IMR-90 (cell line): ENCODE measurements around the gene HNRNPC. TPM values are rescaled to one million over a fixed set of nuclear protein-coding genes. Genes with fewer than 3 reads are reported as not detected.

Experiments
- ATAC-seq: fragments of 200-7000 bp; cut with Tn5 transposase; 2 replicates; pipeline ENCODE4 v1.9.1; 2020; ENCODE audit warnings: low read depth, mild to moderate bottlenecking, moderate library complexity
- BruUV-seq: library from RNA; stranded (reverse); fragments of 400-500 nt; replicated peaks from 2 replicates; lab custom pipeline; 2021; lab: Mats Ljungman, UMichigan
- CTCF ChIA-PET: fragments of 300-600 bp; formaldehyde crosslinking; extraction: SDS; loops from one replicate; lab custom pipeline; 2021; ENCODE audit warnings: antibody characterized with exemption; lab: Yijun Ruan, JAX
- POLR2A ChIA-PET: fragments of 300-600 bp; sonication (Branson Sonifier 250); formaldehyde crosslinking; loops from one replicate; lab custom pipeline; 2022; ENCODE audit warnings: antibody characterized with exemption; ENCODE audit not compliant: unreplicated experiment; lab: Charles Lee
- DNase-seq: peaks from one replicate; pipeline ENCODE4 v3.0.0; 2013
- H2AFZ ChIP-seq: replicated peaks from 2 replicates; pipeline ENCODE3; 2013; ENCODE audit warnings: low read length, mild to moderate bottlenecking; ENCODE audit not compliant: poor library complexity
- H2AK5ac ChIP-seq: 2 replicates; pipeline ENCODE4 v1.6.1; 2013; ENCODE audit warnings: low read depth, low read length, inconsistent platforms
- H2AK9ac ChIP-seq: replicated peaks from 2 replicates; pipeline ENCODE3; 2013; ENCODE audit warnings: mild to moderate bottlenecking, low read depth, low read length, moderate library complexity; ENCODE audit not compliant: poor library complexity
- H2BK120ac ChIP-seq: 2 replicates; pipeline ENCODE4 v1.6.1; 2013; ENCODE audit warnings: low read depth, low read length, inconsistent platforms
- H2BK15ac ChIP-seq: 3 replicates; pipeline ENCODE4 v1.6.1; 2013; ENCODE audit warnings: low read depth, low read length, inconsistent platforms
- H2BK20ac ChIP-seq: 2 replicates; pipeline ENCODE4 v1.6.1; 2013; ENCODE audit warnings: low read depth, mild to moderate bottlenecking, inconsistent platforms, low read length, moderate library complexity
- H2BK5ac ChIP-seq: 2 replicates; pipeline ENCODE4 v1.6.1; 2013; ENCODE audit warnings: mild to moderate bottlenecking, low read depth, low read length, inconsistent platforms; ENCODE audit not compliant: poor library complexity, severe bottlenecking
- H3K14ac ChIP-seq: replicated peaks from 2 replicates; pipeline ENCODE4 v1.6.1; 2013; ENCODE audit warnings: low read depth, low read length, inconsistent platforms
- H3K18ac ChIP-seq: 2 replicates; pipeline ENCODE4 v1.6.1; 2013; ENCODE audit warnings: low read depth, low read length, control low read depth
- H3K23ac ChIP-seq: 2 replicates; pipeline ENCODE4 v1.6.1; 2013; ENCODE audit warnings: low read depth, low read length, inconsistent platforms
- H3K27ac ChIP-seq: 2 replicates; pipeline ENCODE4 v1.5.1; 2013; ENCODE audit warnings: mild to moderate bottlenecking, control low read depth, low read length; ENCODE audit not compliant: insufficient read depth
- H3K27me3 ChIP-seq: 2 replicates; pipeline ENCODE4 v1.6.1; 2013; ENCODE audit warnings: low read length; ENCODE audit not compliant: control insufficient read depth, insufficient read depth
- H3K36me3 ChIP-seq: 2 replicates; pipeline ENCODE4 v1.6.1; 2013; ENCODE audit warnings: low read length, mixed read lengths; ENCODE audit not compliant: control insufficient read depth, insufficient read depth
- H3K4ac ChIP-seq: 2 replicates; pipeline ENCODE4 v1.6.1; 2013; ENCODE audit warnings: low read depth, low read length, inconsistent platforms
- H3K4me1 ChIP-seq: 2 replicates; pipeline ENCODE4 v1.6.1; 2013; ENCODE audit warnings: low read length, mixed read lengths; ENCODE audit not compliant: control insufficient read depth, insufficient read depth
- H3K4me2 ChIP-seq: 2 replicates; pipeline ENCODE4 v1.6.1; 2013; ENCODE audit warnings: low read depth, mild to moderate bottlenecking, control low read depth, low read length, moderate library complexity
- H3K4me3 ChIP-seq: 2 replicates; pipeline ENCODE4 v1.5.1; 2013; ENCODE audit warnings: low read depth, mild to moderate bottlenecking, control low read depth, low read length, moderate library complexity; ENCODE audit not compliant: insufficient read depth
- H3K56ac ChIP-seq: 2 replicates; pipeline ENCODE4 v1.6.1; 2013; ENCODE audit warnings: low read length, inconsistent platforms; ENCODE audit not compliant: insufficient read depth; ENCODE audit errors: extremely low read depth
- H3K79me1 ChIP-seq, 2 experiments: 2 replicates each; pipeline ENCODE4 v1.6.1; 2013; ENCODE audit warnings: low read length in 2 of 2, inconsistent platforms in 1 of 2, low read depth in 1 of 2
- H3K9ac ChIP-seq: 2 replicates; pipeline ENCODE4 v1.6.1; 2013; ENCODE audit warnings: low read depth, low read length, control low read depth
- H3K9me1 ChIP-seq: 2 replicates; pipeline ENCODE4 v1.6.1; 2013; ENCODE audit warnings: low read length, inconsistent platforms; ENCODE audit not compliant: insufficient read depth
- H3K9me3 ChIP-seq: 2 replicates; pipeline ENCODE4 v1.6.1; 2013; ENCODE audit warnings: low read length; ENCODE audit not compliant: control insufficient read depth, insufficient read depth
- H4K20me1 ChIP-seq: 2 replicates; pipeline ENCODE4 v1.6.1; 2013; ENCODE audit warnings: low read length, inconsistent platforms; ENCODE audit not compliant: insufficient read depth
- H4K5ac ChIP-seq: 2 replicates; pipeline ENCODE4 v1.6.1; 2013; ENCODE audit warnings: mild to moderate bottlenecking, low read depth, low read length, control low read depth
- H4K8ac ChIP-seq, 2 experiments: 2 replicates each; pipeline ENCODE4 v1.6.1; 2013; ENCODE audit warnings: low read depth in 2 of 2, low read length in 2 of 2, control low read depth in 1 of 2, inconsistent platforms in 1 of 2
- H4K91ac ChIP-seq: 2 replicates; pipeline ENCODE4 v1.6.1; 2013; ENCODE audit warnings: low read depth, low read length, inconsistent platforms; ENCODE audit not compliant: insufficient read depth
- BHLHE40 ChIP-seq: fragments of 150-350 bp; IDR thresholded peaks from 2 replicates; pipeline ENCODE4 v1.6.1; 2016; ENCODE audit warnings: mild to moderate bottlenecking, low read depth, low read length
- CEBPB ChIP-seq: IDR thresholded peaks from 2 replicates; pipeline ENCODE4 v1.6.1; 2012; ENCODE audit warnings: low read depth, low read length, improper control_type of control experiment
- CHD1 ChIP-seq: IDR thresholded peaks from 2 replicates; pipeline ENCODE4 v1.6.1; 2012; ENCODE audit warnings: low read depth, low read length, improper control_type of control experiment
- CTCF ChIP-seq: conservative IDR thresholded peaks from 2 replicates; pipeline ENCODE4 v1.5.1; 2012; ENCODE audit warnings: mild to moderate bottlenecking, low read depth, low read length, improper control_type of control experiment
- FOS ChIP-seq: fragments of 150-350 bp; IDR thresholded peaks from 2 replicates; pipeline ENCODE4 v1.6.1; 2016; ENCODE audit warnings: low read depth, low read length
- MAZ ChIP-seq: IDR thresholded peaks from 2 replicates; pipeline ENCODE4 v1.6.1; 2012; ENCODE audit warnings: low read depth, mild to moderate bottlenecking, low read length, improper control_type of control experiment, moderate library complexity, borderline replicate concordance
- NFE2L2 ChIP-seq: fragments of 150-350 bp; IDR thresholded peaks from 2 replicates; pipeline ENCODE4 v1.6.1; 2016; ENCODE audit warnings: low read depth, mild to moderate bottlenecking, low read length
- POLR2A ChIP-seq: IDR thresholded peaks from 2 replicates; pipeline ENCODE4 v1.6.1; 2012; ENCODE audit warnings: mild to moderate bottlenecking, low read depth, low read length
- RAD21 ChIP-seq: IDR thresholded peaks from 2 replicates; pipeline ENCODE4 v1.6.1; 2012; ENCODE audit warnings: low read length, improper control_type of control experiment
- RCOR1 ChIP-seq: IDR thresholded peaks from 2 replicates; pipeline ENCODE4 v1.6.1; 2012; ENCODE audit warnings: mild to moderate bottlenecking, low read length, improper control_type of control experiment; ENCODE audit not compliant: insufficient replicate concordance
- RFX5 ChIP-seq: IDR thresholded peaks from 2 replicates; pipeline ENCODE4 v1.8.0; 2012; ENCODE audit warnings: low read depth, mild to moderate bottlenecking, low read length, moderate library complexity
- SMC3 ChIP-seq: fragments of 150-350 bp; IDR thresholded peaks from 2 replicates; pipeline ENCODE4 v1.6.1; 2016; ENCODE audit warnings: low read depth, mild to moderate bottlenecking, antibody characterized with exemption, low read length, moderate library complexity
- USF2 ChIP-seq: fragments of 150-350 bp; IDR thresholded peaks from 2 replicates; pipeline ENCODE4 v1.6.1; 2017; ENCODE audit warnings: mild to moderate bottlenecking, antibody characterized with exemption, low read length, low read depth
- WGBS, 2 experiments: methylation state at CpG; one replicate each; pipeline versions ENCODE4 v1.1.5 to v1.1.7; 2013; ENCODE audit warnings: missing lambda C conversion rate in 2 of 2; ENCODE audit not compliant: insufficient read length in 1 of 2; ENCODE audit errors: extremely low coverage in 2 of 2; 5-methylcytosine and 5-hydroxymethylcytosine counted together
- dilution Hi-C: fragments of 300-500 bp; cut with HindIII; formaldehyde crosslinking; loops from one replicate; pipeline ENCODE4 v1.14.3; 2018; ENCODE audit warnings: low sequenced_read_pairs; ENCODE audit not compliant: unreplicated experiment
- in situ Hi-C: fragments of 300-500 bp; cut with MboI; formaldehyde crosslinking; loops from 3 replicates; pipeline ENCODE4 v1.14.3; 2019; ENCODE audit warnings: low sequenced_read_pairs, inconsistent platforms, mixed read lengths
- intact Hi-C: fragments of 100-400 bp; cut with micrococcal nuclease; formaldehyde crosslinking; loops from 2 replicates; pipeline ENCODE4 v1.10.0; 2022
- polyA plus RNA-seq, 3 experiments: library from polyadenylated mRNA; depleted of rRNA; stranded (reverse); fragments of >200 nt; gene quantifications; 2 replicates each; pipeline ENCODE4 v1.2.3, GENCODE V29; 2012; ENCODE audit warnings: low replicate concordance in 1 of 3
- total RNA-seq: library from RNA; depleted of rRNA; stranded (reverse); fragments of >200 nt; gene quantifications from 2 replicates; pipeline ENCODE4 v1.2.3, GENCODE V29; 2012

The HNRNPC gene
- total and polyA plus RNA-seq, 2 of the 4 experiments (the other 2 are of a cell fraction), result 308 to 615 TPM

GRCh38 chr14:21300892-21301291, 31.6 kb upstream of the HNRNPC start:
- H3K79me1 ChIP-seq, result no peaks in the 10 kb centered on the region
- no peak overlapping the region for H4K5ac ChIP-seq
- H4K91ac ChIP-seq, result no peak overlapping the region
- H3K27me3 ChIP-seq, result peaks cover 23% of the 10 kb centered on the region
- no peak overlapping the region for H2AK5ac ChIP-seq
- H3K18ac ChIP-seq, result no peak overlapping the region
- no peak overlapping the region for H3K56ac ChIP-seq
- no peak overlapping the region for H2BK20ac ChIP-seq
- DNase-seq, result no peak
- no peak overlapping the region for H4K8ac ChIP-seq
- H3K4me2 ChIP-seq, result peak overlapping the region; percentile 89
- no peaks in the 10 kb centered on the region for H3K36me3 ChIP-seq
- peak overlapping the region; percentile 46 for H2AFZ ChIP-seq
- CTCF ChIA-PET, result no interaction called here
- no peak overlapping the region for H2BK120ac ChIP-seq
- H3K4me3 ChIP-seq, result no peak overlapping the region; the same call in 1 of the 2 replicates
- no peak overlapping the region for H3K9ac ChIP-seq
- H3K9me3 ChIP-seq, result no peaks in the 10 kb centered on the region
- H4K20me1 ChIP-seq, result no peaks in the 10 kb centered on the region
- H2BK5ac ChIP-seq, result no peak overlapping the region
- H3K27ac ChIP-seq, result no peak overlapping the region
- H3K9me1 ChIP-seq, result no peaks in the 10 kb centered on the region
- in situ Hi-C loops (no loop called here), dilution Hi-C loops (no loop called here), intact Hi-C loops (no loop called here)
- BruUV-seq, result no TSS peak
- H3K4me1 ChIP-seq, result no peaks in the 10 kb centered on the region
- POLR2A ChIA-PET, result no interaction called here
- TF ChIP-seq RCOR1 (no peak), BHLHE40 (no peak), CEBPB (no peak), MAZ (no peak), CHD1 (no peak), NFE2L2 (no peak), RFX5 (no peak), CTCF (no peak), USF2 (no peak), FOS (no peak), RAD21 (no peak), SMC3 (no peak), POLR2A (no peak)
- peak; percentile 46 for ATAC-seq
- WGBS, 2 experiments, result 0% methylated on average over 3 of the region's 30 CpGs; no CpG with 5 or more reads in 1 of the 2 experiments
- H2AK9ac ChIP-seq, result no peak overlapping the region
- H2BK15ac ChIP-seq, result no peak overlapping the region
- H3K23ac ChIP-seq, result no peak overlapping the region
- no peak overlapping the region for H3K14ac ChIP-seq
- H3K4ac ChIP-seq, result no peak overlapping the region
